ENCODE data around the gene TMEM120B.
A peak's percentile ranks its signal among the peaks of the same experiment; 100 is the strongest.

The TMEM120B gene

DNA sequence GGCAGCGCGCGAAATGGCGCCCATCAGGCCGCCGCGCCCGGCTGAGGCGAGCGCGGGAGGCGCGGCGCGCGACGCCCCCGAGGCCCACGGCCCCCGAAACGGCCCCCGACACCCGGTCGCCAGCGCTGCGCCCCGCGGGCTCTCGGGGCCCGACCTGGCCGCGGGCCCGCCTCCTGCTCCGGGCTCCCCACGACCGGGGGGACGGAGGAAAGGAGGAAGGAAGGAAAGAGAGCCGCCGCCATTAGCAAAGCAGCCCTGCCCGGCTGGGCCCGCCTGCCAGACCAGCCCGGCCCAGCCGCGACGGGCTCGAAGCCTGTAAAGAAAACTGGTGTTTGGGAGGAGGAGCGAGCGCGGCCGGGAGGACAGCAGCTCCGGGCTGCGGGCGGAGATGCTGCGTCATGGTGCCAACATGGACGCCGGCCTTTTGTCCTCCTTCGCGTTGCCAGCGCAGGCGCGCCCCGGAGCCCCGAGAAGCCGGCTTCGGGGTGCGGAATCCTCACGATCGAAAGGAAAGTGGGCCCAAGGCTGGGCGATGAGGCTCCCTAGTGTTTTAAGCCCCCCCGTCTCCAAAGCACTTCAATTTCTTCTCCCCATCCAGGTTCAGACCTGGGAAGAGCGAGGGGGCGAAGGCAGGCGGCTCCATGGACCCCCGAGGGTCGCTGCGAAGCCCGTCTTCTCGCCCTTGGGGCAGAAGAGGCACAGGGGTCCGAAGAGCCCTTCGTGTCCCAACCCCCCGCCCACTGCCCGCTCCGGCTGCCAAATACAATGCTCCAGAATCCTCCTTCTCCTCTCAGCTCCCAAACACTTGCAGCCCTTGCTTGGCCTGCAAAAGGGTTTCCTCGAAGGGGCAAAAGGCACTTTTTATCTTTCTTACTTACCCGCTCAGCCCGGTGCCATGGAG is 88.4 kb downstream of the TMEM120B start (continued):
- TF ChIP-seq ZNF777 (tag by site-specific recombination; IDR thresholded peaks at IDR 0.05; ENCODE audit: borderline replicate concordance): 0 out of 2 replicates have a peak, but pooled peaks have one; percentile 12
- no peak; the same call in 1 of the 2 replicates for TF ChIP-seq ZNF600 (tag by site-specific recombination; IDR thresholded peaks at IDR 0.05)
- TF ChIP-seq ZNF2 (tag by site-specific recombination; IDR thresholded peaks at IDR 0.05): no peak
- TF ChIP-seq SP7 (tag by site-specific recombination; IDR thresholded peaks at IDR 0.05): 0 out of 2 replicates have a peak, but pooled peaks have one; percentile 20
- TF ChIP-seq HOXC10 (CRISPR knock-in tag; IDR thresholded peaks at IDR 0.05): no peak
- TF ChIP-seq ZBTB1 (tag by site-specific recombination; IDR thresholded peaks at IDR 0.05): no peak
- TF ChIP-seq, protein P1, sequence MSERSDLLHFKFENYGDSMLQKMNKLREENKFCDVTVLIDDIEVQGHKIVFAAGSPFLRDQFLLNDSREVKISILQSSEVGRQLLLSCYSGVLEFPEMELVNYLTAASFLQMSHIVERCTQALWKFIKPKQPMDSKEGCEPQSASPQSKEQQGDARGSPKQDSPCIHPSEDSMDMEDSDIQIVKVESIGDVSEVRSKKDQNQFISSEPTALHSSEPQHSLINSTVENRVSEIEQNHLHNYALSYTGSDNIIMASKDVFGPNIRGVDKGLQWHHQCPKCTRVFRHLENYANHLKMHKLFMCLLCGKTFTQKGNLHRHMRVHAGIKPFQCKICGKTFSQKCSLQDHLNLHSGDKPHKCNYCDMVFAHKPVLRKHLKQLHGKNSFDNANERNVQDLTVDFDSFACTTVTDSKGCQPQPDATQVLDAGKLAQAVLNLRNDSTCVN (tag by site-specific recombination; optimal IDR thresholded peaks at IDR 0.05): peak; percentile 81
- no peak for TF ChIP-seq GLIS1 (tag by site-specific recombination; IDR thresholded peaks at IDR 0.05)
- TF ChIP-seq ZNF341 (tag by site-specific recombination; IDR thresholded peaks at IDR 0.05; ENCODE audit: low read depth): peak; percentile 67
- TF ChIP-seq ZNF521 (tag by site-specific recombination; IDR thresholded peaks at IDR 0.05): no peak
- TF ChIP-seq ZNF707 (tag by site-specific recombination; IDR thresholded peaks at IDR 0.05): no peak
- TF ChIP-seq ZBTB7A (tag by site-specific recombination; IDR thresholded peaks at IDR 0.05; ENCODE audit: low read depth): peak; percentile 75; the same call in 1 of the 2 replicates
- peak; percentile 42 for TF ChIP-seq ZBTB17 (tag by site-specific recombination; IDR thresholded peaks at IDR 0.05)
- TF ChIP-seq ZNF324 (tag by site-specific recombination; IDR thresholded peaks at IDR 0.05): no peak
- peak; percentile 14; the same call in 1 of the 2 replicates for TF ChIP-seq ZNF394 (tag by site-specific recombination; IDR thresholded peaks at IDR 0.05; ENCODE audit: borderline replicate concordance)
- TF ChIP-seq, protein P2, sequence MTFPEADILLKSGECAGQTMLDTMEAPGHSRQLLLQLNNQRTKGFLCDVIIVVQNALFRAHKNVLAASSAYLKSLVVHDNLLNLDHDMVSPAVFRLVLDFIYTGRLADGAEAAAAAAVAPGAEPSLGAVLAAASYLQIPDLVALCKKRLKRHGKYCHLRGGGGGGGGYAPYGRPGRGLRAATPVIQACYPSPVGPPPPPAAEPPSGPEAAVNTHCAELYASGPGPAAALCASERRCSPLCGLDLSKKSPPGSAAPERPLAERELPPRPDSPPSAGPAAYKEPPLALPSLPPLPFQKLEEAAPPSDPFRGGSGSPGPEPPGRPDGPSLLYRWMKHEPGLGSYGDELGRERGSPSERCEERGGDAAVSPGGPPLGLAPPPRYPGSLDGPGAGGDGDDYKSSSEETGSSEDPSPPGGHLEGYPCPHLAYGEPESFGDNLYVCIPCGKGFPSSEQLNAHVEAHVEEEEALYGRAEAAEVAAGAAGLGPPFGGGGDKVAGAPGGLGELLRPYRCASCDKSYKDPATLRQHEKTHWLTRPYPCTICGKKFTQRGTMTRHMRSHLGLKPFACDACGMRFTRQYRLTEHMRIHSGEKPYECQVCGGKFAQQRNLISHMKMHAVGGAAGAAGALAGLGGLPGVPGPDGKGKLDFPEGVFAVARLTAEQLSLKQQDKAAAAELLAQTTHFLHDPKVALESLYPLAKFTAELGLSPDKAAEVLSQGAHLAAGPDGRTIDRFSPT (tag by site-specific recombination; IDR thresholded peaks at IDR 0.05): peak; percentile 27; the same call in 1 of the 2 replicates
- TF ChIP-seq, protein P3, sequence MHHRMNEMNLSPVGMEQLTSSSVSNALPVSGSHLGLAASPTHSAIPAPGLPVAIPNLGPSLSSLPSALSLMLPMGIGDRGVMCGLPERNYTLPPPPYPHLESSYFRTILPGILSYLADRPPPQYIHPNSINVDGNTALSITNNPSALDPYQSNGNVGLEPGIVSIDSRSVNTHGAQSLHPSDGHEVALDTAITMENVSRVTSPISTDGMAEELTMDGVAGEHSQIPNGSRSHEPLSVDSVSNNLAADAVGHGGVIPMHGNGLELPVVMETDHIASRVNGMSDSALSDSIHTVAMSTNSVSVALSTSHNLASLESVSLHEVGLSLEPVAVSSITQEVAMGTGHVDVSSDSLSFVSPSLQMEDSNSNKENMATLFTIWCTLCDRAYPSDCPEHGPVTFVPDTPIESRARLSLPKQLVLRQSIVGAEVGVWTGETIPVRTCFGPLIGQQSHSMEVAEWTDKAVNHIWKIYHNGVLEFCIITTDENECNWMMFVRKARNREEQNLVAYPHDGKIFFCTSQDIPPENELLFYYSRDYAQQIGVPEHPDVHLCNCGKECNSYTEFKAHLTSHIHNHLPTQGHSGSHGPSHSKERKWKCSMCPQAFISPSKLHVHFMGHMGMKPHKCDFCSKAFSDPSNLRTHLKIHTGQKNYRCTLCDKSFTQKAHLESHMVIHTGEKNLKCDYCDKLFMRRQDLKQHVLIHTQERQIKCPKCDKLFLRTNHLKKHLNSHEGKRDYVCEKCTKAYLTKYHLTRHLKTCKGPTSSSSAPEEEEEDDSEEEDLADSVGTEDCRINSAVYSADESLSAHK (tag by site-specific recombination; IDR thresholded peaks at IDR 0.05): no peak
- TF ChIP-seq ZXDB (tag by site-specific recombination; IDR thresholded peaks at IDR 0.05): peak; percentile 99
- TF ChIP-seq, protein P4, sequence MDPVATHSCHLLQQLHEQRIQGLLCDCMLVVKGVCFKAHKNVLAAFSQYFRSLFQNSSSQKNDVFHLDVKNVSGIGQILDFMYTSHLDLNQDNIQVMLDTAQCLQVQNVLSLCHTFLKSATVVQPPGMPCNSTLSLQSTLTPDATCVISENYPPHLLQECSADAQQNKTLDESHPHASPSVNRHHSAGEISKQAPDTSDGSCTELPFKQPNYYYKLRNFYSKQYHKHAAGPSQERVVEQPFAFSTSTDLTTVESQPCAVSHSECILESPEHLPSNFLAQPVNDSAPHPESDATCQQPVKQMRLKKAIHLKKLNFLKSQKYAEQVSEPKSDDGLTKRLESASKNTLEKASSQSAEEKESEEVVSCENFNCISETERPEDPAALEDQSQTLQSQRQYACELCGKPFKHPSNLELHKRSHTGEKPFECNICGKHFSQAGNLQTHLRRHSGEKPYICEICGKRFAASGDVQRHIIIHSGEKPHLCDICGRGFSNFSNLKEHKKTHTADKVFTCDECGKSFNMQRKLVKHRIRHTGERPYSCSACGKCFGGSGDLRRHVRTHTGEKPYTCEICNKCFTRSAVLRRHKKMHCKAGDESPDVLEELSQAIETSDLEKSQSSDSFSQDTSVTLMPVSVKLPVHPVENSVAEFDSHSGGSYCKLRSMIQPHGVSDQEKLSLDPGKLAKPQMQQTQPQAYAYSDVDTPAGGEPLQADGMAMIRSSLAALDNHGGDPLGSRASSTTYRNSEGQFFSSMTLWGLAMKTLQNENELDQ (tag by site-specific recombination; IDR thresholded peaks at IDR 0.05; ENCODE audit: low read depth): no peak
- no peak for TF ChIP-seq ZNF555 (tag by site-specific recombination; conservative IDR thresholded peaks at IDR 0.05)
- TF ChIP-seq ZNF843 (tag by site-specific recombination; IDR thresholded peaks at IDR 0.05): no peak
- TF ChIP-seq ZNF114 (tag by site-specific recombination; IDR thresholded peaks at IDR 0.05): no peak
- TF ChIP-seq KLF10 (tag by site-specific recombination; IDR thresholded peaks at IDR 0.05): no peak; the same call in 1 of the 2 replicates
- peak; percentile 92 for TF ChIP-seq GLIS2 (tag by site-specific recombination; IDR thresholded peaks at IDR 0.05)
- TF ChIP-seq, protein P5, sequence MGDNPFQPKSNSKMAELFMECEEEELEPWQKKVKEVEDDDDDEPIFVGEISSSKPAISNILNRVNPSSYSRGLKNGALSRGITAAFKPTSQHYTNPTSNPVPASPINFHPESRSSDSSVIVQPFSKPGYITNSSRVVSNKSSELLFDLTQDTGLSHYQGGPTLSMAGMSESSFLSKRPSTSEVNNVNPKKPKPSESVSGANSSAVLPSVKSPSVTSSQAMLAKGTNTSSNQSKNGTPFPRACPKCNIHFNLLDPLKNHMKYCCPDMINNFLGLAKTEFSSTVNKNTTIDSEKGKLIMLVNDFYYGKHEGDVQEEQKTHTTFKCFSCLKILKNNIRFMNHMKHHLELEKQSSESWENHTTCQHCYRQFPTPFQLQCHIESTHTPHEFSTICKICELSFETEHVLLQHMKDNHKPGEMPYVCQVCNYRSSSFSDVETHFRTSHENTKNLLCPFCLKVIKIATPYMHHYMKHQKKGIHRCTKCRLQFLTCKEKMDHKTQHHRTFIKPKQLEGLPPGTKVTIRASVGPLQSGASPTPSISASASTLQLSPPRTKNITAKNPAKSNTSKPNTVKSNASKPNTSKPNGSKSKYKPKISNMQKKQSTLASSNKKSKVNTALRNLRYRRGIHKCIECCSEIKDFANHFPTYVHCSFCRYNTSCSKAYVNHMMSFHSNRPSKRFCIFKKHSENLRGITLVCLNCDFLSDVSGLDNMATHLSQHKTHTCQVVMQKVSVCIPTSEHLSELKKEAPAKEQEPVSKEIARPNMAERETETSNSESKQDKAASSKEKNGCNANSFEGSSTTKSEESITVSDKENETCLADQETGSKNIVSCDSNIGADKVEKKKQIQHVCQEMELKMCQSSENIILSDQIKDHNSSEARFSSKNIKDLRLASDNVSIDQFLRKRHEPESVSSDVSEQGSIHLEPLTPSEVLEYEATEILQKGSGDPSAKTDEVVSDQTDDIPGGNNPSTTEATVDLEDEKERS (tag by site-specific recombination; IDR thresholded peaks at IDR 0.05): no peak
- TF ChIP-seq, protein P6, sequence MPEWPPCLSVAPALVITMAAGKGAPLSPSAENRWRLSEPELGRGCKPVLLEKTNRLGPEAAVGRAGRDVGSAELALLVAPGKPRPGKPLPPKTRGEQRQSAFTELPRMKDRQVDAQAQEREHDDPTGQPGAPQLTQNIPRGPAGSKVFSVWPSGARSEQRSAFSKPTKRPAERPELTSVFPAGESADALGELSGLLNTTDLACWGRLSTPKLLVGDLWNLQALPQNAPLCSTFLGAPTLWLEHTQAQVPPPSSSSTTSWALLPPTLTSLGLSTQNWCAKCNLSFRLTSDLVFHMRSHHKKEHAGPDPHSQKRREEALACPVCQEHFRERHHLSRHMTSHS (tag by site-specific recombination; IDR thresholded peaks at IDR 0.05): no peak
- no peak for TF ChIP-seq ZNF664 (tag by site-specific recombination; IDR thresholded peaks at IDR 0.05)

Measured in HEK293 (cell line).